ENCODE measurements around the gene CA5A. TPM values are rescaled to one million over a fixed set of nuclear protein-coding genes. Genes with fewer than 3 reads are reported as not detected.

The CA5A gene
- total and polyA plus RNA-seq, 2 experiments from 2014 or later = not detected

DNA sequence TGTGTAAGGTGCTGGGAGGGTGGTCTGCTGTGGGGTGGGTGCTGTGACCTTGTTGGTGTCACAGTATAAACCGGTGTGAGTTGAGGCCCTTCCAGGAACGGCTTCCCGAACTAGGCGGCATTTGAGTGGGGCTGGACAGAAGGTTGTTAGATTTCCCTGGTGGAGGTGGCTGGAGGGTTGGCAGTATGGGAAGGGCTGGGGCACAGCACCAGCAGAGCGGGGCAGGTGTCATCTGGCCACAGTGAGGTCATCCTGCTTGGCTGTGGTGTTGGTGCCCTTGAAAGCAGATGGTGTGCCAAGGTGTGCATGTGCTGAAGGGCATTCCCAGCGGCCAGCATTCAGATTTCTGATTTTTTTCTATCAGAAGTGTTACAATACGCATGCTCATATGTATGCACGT lies 43.0 kb upstream of the CA5A start:
- no peaks in the 10 kb centered on the region for H3K9me3 Mint-ChIP-seq

DNA sequence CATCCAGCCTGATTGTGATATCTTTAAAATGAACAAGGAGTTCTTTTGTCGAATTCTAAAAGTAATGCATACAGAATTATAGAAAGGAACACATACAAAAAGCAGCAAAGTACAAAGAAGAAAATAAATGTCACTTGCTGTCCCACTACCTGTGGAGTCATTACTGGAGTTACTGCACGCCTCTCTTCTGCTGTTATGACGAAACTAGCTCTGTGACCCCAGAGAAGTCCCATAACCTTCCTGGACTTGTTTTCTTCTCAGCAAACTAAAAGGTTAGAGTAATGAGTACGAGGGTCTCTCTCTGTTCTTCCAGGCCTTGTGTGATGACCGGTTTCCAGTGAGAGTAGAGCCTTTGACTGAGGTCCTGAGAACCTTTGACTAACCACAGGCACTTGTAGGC lies 41.8 kb upstream of the CA5A start:
- no peaks in the 10 kb centered on the region; the same call in 1 of the 2 replicates for H4K20me1 ChIP-seq (replicated peaks; ENCODE audit: insufficient read depth)
- H3K4me3 ChIP-seq = no peak overlapping the region
- no peaks in the 10 kb centered on the region for H3K9me2 ChIP-seq (ENCODE audit: insufficient read depth)
- TF ChIP-seq, protein P1, sequence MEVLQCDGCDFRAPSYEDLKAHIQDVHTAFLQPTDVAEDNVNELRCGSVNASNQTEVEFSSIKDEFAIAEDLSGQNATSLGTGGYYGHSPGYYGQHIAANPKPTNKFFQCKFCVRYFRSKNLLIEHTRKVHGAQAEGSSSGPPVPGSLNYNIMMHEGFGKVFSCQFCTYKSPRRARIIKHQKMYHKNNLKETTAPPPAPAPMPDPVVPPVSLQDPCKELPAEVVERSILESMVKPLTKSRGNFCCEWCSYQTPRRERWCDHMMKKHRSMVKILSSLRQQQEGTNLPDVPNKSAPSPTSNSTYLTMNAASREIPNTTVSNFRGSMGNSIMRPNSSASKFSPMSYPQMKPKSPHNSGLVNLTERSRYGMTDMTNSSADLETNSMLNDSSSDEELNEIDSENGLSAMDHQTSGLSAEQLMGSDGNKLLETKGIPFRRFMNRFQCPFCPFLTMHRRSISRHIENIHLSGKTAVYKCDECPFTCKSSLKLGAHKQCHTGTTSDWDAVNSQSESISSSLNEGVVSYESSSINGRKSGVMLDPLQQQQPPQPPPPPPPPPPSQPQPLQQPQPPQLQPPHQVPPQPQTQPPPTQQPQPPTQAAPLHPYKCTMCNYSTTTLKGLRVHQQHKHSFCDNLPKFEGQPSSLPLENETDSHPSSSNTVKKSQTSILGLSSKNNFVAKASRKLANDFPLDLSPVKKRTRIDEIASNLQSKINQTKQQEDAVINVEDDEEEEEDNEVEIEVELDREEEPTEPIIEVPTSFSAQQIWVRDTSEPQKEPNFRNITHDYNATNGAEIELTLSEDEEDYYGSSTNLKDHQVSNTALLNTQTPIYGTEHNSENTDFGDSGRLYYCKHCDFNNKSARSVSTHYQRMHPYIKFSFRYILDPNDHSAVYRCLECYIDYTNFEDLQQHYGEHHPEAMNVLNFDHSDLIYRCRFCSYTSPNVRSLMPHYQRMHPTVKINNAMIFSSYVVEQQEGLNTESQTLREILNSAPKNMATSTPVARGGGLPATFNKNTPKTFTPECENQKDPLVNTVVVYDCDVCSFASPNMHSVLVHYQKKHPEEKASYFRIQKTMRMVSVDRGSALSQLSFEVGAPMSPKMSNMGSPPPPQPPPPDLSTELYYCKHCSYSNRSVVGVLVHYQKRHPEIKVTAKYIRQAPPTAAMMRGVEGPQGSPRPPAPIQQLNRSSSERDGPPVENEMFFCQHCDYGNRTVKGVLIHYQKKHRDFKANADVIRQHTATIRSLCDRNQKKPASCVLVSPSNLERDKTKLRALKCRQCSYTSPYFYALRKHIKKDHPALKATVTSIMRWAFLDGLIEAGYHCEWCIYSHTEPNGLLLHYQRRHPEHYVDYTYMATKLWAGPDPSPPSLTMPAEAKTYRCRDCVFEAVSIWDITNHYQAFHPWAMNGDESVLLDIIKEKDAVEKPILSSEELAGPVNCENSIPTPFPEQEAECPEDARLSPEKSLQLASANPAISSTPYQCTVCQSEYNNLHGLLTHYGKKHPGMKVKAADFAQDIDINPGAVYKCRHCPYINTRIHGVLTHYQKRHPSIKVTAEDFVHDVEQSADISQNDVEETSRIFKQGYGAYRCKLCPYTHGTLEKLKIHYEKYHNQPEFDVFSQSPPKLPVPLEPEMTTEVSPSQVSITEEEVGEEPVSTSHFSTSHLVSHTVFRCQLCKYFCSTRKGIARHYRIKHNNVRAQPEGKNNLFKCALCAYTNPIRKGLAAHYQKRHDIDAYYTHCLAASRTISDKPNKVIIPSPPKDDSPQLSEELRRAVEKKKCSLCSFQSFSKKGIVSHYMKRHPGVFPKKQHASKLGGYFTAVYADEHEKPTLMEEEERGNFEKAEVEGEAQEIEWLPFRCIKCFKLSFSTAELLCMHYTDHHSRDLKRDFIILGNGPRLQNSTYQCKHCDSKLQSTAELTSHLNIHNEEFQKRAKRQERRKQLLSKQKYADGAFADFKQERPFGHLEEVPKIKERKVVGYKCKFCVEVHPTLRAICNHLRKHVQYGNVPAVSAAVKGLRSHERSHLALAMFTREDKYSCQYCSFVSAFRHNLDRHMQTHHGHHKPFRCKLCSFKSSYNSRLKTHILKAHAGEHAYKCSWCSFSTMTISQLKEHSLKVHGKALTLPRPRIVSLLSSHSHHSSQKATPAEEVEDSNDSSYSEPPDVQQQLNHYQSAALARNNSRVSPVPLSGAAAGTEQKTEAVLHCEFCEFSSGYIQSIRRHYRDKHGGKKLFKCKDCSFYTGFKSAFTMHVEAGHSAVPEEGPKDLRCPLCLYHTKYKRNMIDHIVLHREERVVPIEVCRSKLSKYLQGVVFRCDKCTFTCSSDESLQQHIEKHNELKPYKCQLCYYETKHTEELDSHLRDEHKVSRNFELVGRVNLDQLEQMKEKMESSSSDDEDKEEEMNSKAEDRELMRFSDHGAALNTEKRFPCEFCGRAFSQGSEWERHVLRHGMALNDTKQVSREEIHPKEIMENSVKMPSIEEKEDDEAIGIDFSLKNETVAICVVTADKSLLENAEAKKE (CRISPR knock-in tag; IDR thresholded peaks at IDR 0.05) = no peak
- no peak for TF ChIP-seq ZNF331 (CRISPR knock-in tag; IDR thresholded peaks at IDR 0.05; ENCODE audit: low read depth)
- no peak for TF ChIP-seq EZH2 (IDR thresholded peaks at IDR 0.05; ENCODE audit: low read depth, unreplicated experiment)
- TF ChIP-seq, protein P2, sequence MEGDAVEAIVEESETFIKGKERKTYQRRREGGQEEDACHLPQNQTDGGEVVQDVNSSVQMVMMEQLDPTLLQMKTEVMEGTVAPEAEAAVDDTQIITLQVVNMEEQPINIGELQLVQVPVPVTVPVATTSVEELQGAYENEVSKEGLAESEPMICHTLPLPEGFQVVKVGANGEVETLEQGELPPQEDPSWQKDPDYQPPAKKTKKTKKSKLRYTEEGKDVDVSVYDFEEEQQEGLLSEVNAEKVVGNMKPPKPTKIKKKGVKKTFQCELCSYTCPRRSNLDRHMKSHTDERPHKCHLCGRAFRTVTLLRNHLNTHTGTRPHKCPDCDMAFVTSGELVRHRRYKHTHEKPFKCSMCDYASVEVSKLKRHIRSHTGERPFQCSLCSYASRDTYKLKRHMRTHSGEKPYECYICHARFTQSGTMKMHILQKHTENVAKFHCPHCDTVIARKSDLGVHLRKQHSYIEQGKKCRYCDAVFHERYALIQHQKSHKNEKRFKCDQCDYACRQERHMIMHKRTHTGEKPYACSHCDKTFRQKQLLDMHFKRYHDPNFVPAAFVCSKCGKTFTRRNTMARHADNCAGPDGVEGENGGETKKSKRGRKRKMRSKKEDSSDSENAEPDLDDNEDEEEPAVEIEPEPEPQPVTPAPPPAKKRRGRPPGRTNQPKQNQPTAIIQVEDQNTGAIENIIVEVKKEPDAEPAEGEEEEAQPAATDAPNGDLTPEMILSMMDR (conservative IDR thresholded peaks at IDR 0.05; ENCODE audit: low read depth in 2 of 2) = no peak
- TF ChIP-seq CREB1 (CRISPR knock-in tag; IDR thresholded peaks at IDR 0.05; ENCODE audit: low read depth) = no peak
- TF ChIP-seq ZNF114 (CRISPR knock-in tag; IDR thresholded peaks at IDR 0.05) = no peak
- TF ChIP-seq, protein P3, sequence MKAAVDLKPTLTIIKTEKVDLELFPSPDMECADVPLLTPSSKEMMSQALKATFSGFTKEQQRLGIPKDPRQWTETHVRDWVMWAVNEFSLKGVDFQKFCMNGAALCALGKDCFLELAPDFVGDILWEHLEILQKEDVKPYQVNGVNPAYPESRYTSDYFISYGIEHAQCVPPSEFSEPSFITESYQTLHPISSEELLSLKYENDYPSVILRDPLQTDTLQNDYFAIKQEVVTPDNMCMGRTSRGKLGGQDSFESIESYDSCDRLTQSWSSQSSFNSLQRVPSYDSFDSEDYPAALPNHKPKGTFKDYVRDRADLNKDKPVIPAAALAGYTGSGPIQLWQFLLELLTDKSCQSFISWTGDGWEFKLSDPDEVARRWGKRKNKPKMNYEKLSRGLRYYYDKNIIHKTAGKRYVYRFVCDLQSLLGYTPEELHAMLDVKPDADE (IDR thresholded peaks at IDR 0.05) = no peak
- TF ChIP-seq JUNB (IDR thresholded peaks at IDR 0.05; ENCODE audit: unreplicated experiment) = no peak
- no peak for TF ChIP-seq STAT1 (IDR thresholded peaks at IDR 0.05; ENCODE audit: unreplicated experiment)
- H2AFZ ChIP-seq = no peak overlapping the region
- H3K27ac ChIP-seq (ENCODE audit: low read depth) = no peak overlapping the region
- H3K4me1 ChIP-seq (ENCODE audit: insufficient read depth) = no peaks in the 10 kb centered on the region
- Mint-ChIP-seq H3K4me3 (no peak overlapping the region), H3K27ac (no peak overlapping the region; the same call in 1 of the 2 replicates), H3K9me3 (no peaks in the 10 kb centered on the region), H3K36me3 (ENCODE audit: low read depth) (peaks cover 15% of the 10 kb centered on the region), H3K27me3 (ENCODE audit: insufficient read depth, low read depth, poor library complexity) (peaks cover 2% of the 10 kb centered on the region), H3K4me1 (peaks cover 2% of the 10 kb centered on the region)
- peaks cover 28% of the 10 kb centered on the region for H3K79me2 ChIP-seq (replicated peaks; ENCODE audit: insufficient read depth)
- H3K4me2 ChIP-seq = no peak overlapping the region
- DNase-seq (ENCODE audit: low spot score) = no peak
- H3K36me3 ChIP-seq (ENCODE audit: insufficient read depth) = no peaks in the 10 kb centered on the region
- H3F3A ChIP-seq (replicated peaks; ENCODE audit: low read depth) = no peaks in the 10 kb centered on the region
- H3K27me3 ChIP-seq (ENCODE audit: insufficient read depth) = no peaks in the 10 kb centered on the region
- ATAC-seq = no peak

More for the DNA sequence above, 43.0 kb upstream of the CA5A start:
- Histone ChIP-seq H3K9me2 (ENCODE audit: insufficient read depth) (no peaks in the 10 kb centered on the region), H3F3A (replicated peaks; ENCODE audit: low read depth) (no peaks in the 10 kb centered on the region), H3K4me2 (no peak overlapping the region), H3K27me3 (ENCODE audit: insufficient read depth) (no peaks in the 10 kb centered on the region), H3K36me3 (ENCODE audit: insufficient read depth) (no peaks in the 10 kb centered on the region), H2AFZ (no peak overlapping the region), H3K4me3 (no peak overlapping the region), H4K20me1 (replicated peaks; ENCODE audit: insufficient read depth) (no peaks in the 10 kb centered on the region; the same call in 1 of the 2 replicates), H3K27ac (ENCODE audit: low read depth) (no peak overlapping the region), H3K79me2 (replicated peaks; ENCODE audit: insufficient read depth) (peaks cover 16% of the 10 kb centered on the region; the same call in 1 of the 2 replicates), H3K4me1 (ENCODE audit: insufficient read depth) (no peaks in the 10 kb centered on the region)
- no peak for DNase-seq (ENCODE audit: low spot score)
- Mint-ChIP-seq H3K4me3 (no peak overlapping the region), H3K27me3 (ENCODE audit: insufficient read depth, low read depth, poor library complexity) (peaks cover 2% of the 10 kb centered on the region), H3K27ac (no peak overlapping the region), H3K4me1 (peaks cover 5% of the 10 kb centered on the region), H3K36me3 (ENCODE audit: low read depth) (peaks cover 18% of the 10 kb centered on the region)
- TF ChIP-seq, protein P2 (conservative IDR thresholded peaks at IDR 0.05; ENCODE audit: low read depth in 2 of 2) = no peak
- ATAC-seq = no peak

All from GM23338 (cell line).